Naive thymus-derived CD4-positive, alpha-beta T cell (primary cell): ENCODE results near the gene SLC35F5. TPM values are rescaled to one million over a fixed set of nuclear protein-coding genes. Genes with fewer than 3 reads are reported as not detected.
"Not testable (repeated sequence)": the region's sequence is repeated elsewhere in the genome, so short reads cannot be mapped to it uniquely, and the experiment has no call there.

Source experiments
- ATAC-seq: fragments of 150-1000 bp; cut with Tn5 transposase; 2 replicates; pipeline ENCODE4 v1.10.0; 2021; ENCODE audit warnings: mild to moderate bottlenecking, moderate library complexity
- CTCF ChIA-PET: fragments of 350-600 bp; sonication (Branson Sonifier 250); formaldehyde crosslinking; loops from one replicate; lab custom pipeline; 2021; ENCODE audit warnings: antibody characterized with exemption; lab: Charles Lee
- POLR2A ChIA-PET: fragments of 350-600 bp; sonication (Branson Sonifier 250); formaldehyde crosslinking; loops from one replicate; lab custom pipeline; 2021; ENCODE audit warnings: antibody characterized with exemption, inconsistent platforms; lab: Charles Lee
- DNase-seq, 9 donors: peaks; one replicate each; pipeline versions ENCODE4 v3.0.0 to v3.0.0-alpha.2; 2020 to 2022; ENCODE audit warnings: mixed read lengths in 1 of 9
- H3K27ac ChIP-seq: one replicate; pipeline ENCODE4 v1.7.0; 2013; ENCODE audit warnings: mild to moderate bottlenecking, low read depth, low read length, moderate library complexity
- H3K27me3 ChIP-seq, 2 donors: one replicate each; pipeline ENCODE4 v1.7.0; 2013; ENCODE audit warnings: low read length in 2 of 2, mild to moderate bottlenecking in 2 of 2, moderate library complexity in 2 of 2; ENCODE audit not compliant: control insufficient read depth in 2 of 2, insufficient read depth in 2 of 2
- H3K36me3 ChIP-seq, 3 experiments: 1 replicate in 2 of 3; 2 replicates in 1 of 3; pipeline ENCODE4 v1.7.0; 2013; ENCODE audit warnings: low read length in 3 of 3, mild to moderate bottlenecking in 3 of 3, moderate library complexity in 1 of 3; ENCODE audit not compliant: insufficient read depth in 3 of 3, control insufficient read depth in 2 of 3
- H3K4me1 ChIP-seq, 2 donors: one replicate each; pipeline ENCODE4 v1.7.0; 2013; ENCODE audit warnings: low read length in 2 of 2, mild to moderate bottlenecking in 2 of 2, moderate library complexity in 1 of 2; ENCODE audit not compliant: control insufficient read depth in 2 of 2, insufficient read depth in 2 of 2
- H3K4me3 ChIP-seq: 2 replicates; pipeline ENCODE4 v1.7.0; 2013; ENCODE audit warnings: mild to moderate bottlenecking, low read length
- H3K9me3 ChIP-seq, 3 experiments: 1 replicate in 2 of 3; 2 replicates in 1 of 3; pipeline ENCODE4 v1.7.0; 2013; ENCODE audit warnings: low read length in 3 of 3; ENCODE audit not compliant: control insufficient read depth in 2 of 3
- H3K27ac Mint-ChIP-seq, 9 donors: one replicate each; pipeline ENCODE4 v1.8.0; 2020 to 2022; ENCODE audit warnings: mixed read lengths in 9 of 9, mild to moderate bottlenecking in 8 of 9, moderate library complexity in 5 of 9, inconsistent platforms in 2 of 9
- H3K27me3 Mint-ChIP-seq, 5 donors: one replicate each; pipeline ENCODE4 v1.8.0; 2021 to 2022; ENCODE audit warnings: mixed read lengths in 5 of 5, mild to moderate bottlenecking in 1 of 5
- H3K36me3 Mint-ChIP-seq, 5 donors: one replicate each; pipeline ENCODE4 v1.8.0; 2020 to 2022; ENCODE audit warnings: mixed read lengths in 5 of 5, mild to moderate bottlenecking in 3 of 5, inconsistent platforms in 1 of 5
- H3K4me1 Mint-ChIP-seq, 7 donors: one replicate each; pipeline ENCODE4 v1.8.0; 2020 to 2022; ENCODE audit warnings: mixed read lengths in 7 of 7, mild to moderate bottlenecking in 3 of 7, inconsistent platforms in 1 of 7
- H3K4me3 Mint-ChIP-seq, 10 donors: one replicate each; pipeline ENCODE4 v1.8.0; 2020 to 2022; ENCODE audit warnings: mild to moderate bottlenecking in 10 of 10, mixed read lengths in 10 of 10, moderate library complexity in 6 of 10, inconsistent platforms in 2 of 10
- H3K9me3 Mint-ChIP-seq, 11 donors: one replicate each; pipeline ENCODE4 v1.8.0; 2020 to 2022; ENCODE audit warnings: mixed read lengths in 11 of 11, mild to moderate bottlenecking in 4 of 11, inconsistent platforms in 1 of 11, moderate library complexity in 1 of 11
- intact Hi-C, 2 donors: fragments of 100-400 bp; cut with micrococcal nuclease; formaldehyde crosslinking; loops; one replicate each; pipeline ENCODE4 v1.15.1; 2023
- polyA plus RNA-seq, 2 donors: library from polyadenylated mRNA; unstranded; fragments of 300-500 nt; fragmentation: Illumina TruSeq; gene quantifications; one replicate each; pipeline ENCODE4 v1.2.3, GENCODE V29; 2021
- total RNA-seq, 6 experiments: library from RNA in 5 of 6; stranded (reverse) in 5 of 6; gene quantifications; 1 replicate in 5 of 6; 2 replicates in 1 of 6; pipeline ENCODE4 v1.2.3 and lab custom pipeline; 2021 to 2026

SLC35F5 gene
- total and polyA plus RNA-seq, 7 experiments from 2014 or later = 3.8 to 33.4 (median 25.5) TPM

DNA sequence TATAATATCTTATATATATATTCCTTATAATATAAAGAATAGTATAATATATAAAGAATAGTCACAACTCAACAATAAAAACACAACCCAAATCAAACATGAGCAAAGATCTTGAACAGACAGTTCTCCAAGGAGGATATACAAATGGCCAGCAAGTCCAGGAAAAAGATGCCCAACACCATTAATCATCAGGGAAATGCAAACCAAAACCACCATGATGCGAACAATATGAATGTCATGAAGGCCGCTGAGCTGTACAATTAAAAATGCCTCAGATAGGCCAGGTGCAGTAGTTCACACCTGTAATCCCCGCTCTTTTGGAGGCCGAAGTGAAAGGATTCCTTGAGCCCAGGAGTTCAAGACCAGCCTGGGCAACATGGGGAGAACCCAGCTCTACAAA lies 58.9 kb downstream of the SLC35F5 start:
- POLR2A ChIA-PET = interaction anchor here (0.9 kb wide), 1 partner anchor 21 kb away, joined by 3 read pairs; no protein-coding TSS in a partner anchor
- Mint-ChIP-seq H3K4me1 (peaks cover 32 to 44% (median 41%) of the 10 kb centered on the region in 7 donors), H3K9me3 (no peaks in the 10 kb centered on the region), H3K27me3 (peaks cover 0 to 3% (median 0%) of the 10 kb centered on the region in 5 donors), H3K27ac (no peak overlapping the region), H3K4me3 (no peak overlapping the region), H3K36me3 (peaks cover 0 to 12% (median 0%) of the 10 kb centered on the region in 5 donors)
- no peak for DNase-seq
- peaks cover 17 to 19% of the 10 kb centered on the region in 2 donors for H3K4me1 ChIP-seq
- no peak overlapping the region for H3K4me3 ChIP-seq
- H3K36me3 ChIP-seq = no peaks in the 10 kb centered on the region
- H3K9me3 ChIP-seq = no peaks in the 10 kb centered on the region
- H3K27me3 ChIP-seq = no peaks in the 10 kb centered on the region
- ATAC-seq = no peak
- CTCF ChIA-PET = interaction anchor here (0.7 kb wide), 1 partner anchor 93 kb away, joined by 3 read pairs; no protein-coding TSS in a partner anchor
- intact Hi-C loops = no loop called here
- H3K27ac ChIP-seq = no peak overlapping the region

DNA sequence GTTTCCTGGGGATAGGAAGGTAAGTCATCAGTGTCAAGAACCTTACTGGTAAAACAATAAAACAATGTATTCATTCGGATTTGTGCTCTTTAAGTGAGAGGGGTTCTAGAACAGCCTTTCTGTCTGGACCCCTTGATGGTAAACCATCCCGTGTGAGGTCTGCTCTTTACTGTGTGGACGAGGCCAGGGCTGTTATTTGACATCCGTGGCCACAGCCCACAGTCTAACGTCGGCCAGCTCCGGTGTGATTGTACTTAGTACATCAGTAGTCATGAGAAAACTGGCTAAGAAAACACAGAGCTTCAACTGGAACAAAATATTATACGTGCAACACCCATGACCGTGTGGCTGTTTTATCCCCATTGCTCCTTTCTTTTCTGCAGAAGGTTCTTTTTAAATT lies 62.0 kb downstream of the SLC35F5 start:
- Histone ChIP-seq H3K27ac (no peak overlapping the region), H3K4me1 (peaks cover 13 to 20% of the 10 kb centered on the region in 2 donors), H3K9me3 (no peaks in the 10 kb centered on the region), H3K27me3 (no peaks in the 10 kb centered on the region), H3K36me3 (no peaks in the 10 kb centered on the region), H3K4me3 (no peak overlapping the region)
- Mint-ChIP-seq H3K27me3 (peaks cover 0 to 5% (median 0%) of the 10 kb centered on the region in 5 donors), H3K9me3 (peaks cover 0 to 2% (median 0%) of the 10 kb centered on the region in 11 donors), H3K36me3 (peaks cover 0 to 14% (median 0%) of the 10 kb centered on the region in 5 donors), H3K4me3 (peak overlapping the region in 5 of 10 donors; percentile 58 to 90 (median 81)), H3K27ac (peak overlapping the region in 5 of 9 donors; percentile 2 to 93 (median 65)), H3K4me1 (peaks cover 19 to 42% (median 33%) of the 10 kb centered on the region in 7 donors)
- no peak for ATAC-seq
- intact Hi-C loops = no loop called here
- ChIA-PET CTCF (no interaction called here), POLR2A (no interaction called here)
- DNase-seq = no peak

DNA sequence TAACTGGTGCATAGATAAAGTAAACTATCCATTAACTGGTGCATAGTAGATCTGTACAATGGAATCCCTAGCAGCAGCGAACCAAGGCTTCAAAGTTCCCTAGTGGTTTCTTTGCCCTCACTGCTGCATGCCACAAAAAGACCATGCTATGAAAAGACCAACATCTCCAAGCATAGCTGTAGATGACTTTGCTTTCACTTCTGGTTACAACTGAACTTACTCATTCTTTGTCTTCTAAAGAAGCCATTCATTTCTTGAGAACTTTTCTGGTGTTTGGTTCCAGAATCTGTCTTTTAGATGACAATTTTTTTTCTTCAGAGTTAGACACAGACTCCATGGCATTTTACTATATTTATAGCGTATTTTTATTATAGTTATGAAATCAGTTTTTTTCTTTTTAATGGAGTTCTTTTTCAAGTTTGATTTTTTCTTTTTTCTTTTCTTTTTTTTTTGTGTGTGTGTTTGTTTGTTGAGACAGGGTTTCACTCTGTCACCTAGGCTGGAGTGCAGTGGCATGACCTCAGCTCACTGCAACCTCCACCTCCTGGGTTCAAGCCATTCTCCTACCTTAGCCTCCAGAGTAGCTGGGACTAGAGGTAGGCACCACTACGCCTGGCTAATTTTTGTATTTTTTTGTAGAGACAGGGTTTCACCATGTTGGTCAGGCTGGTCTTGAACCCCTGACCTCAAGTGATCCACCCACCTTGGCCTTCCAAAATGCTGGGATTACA lies 63.6 kb downstream of the SLC35F5 start:
- ChIA-PET CTCF (no interaction called here), POLR2A (interaction anchor here (0.7 kb wide), 1 partner anchor 33 kb away, joined by 3 read pairs; no protein-coding TSS in a partner anchor)
- ATAC-seq = peak; percentile 71
- Mint-ChIP-seq H3K27me3 (peaks cover 0 to 9% (median 0%) of the 10 kb centered on the region in 5 donors), H3K4me3 (peak overlapping the region; percentile 73 to 90 (median 81)), H3K27ac (peak overlapping the region; percentile 40 to 93 (median 87)), H3K36me3 (peaks cover 0 to 10% (median 0%) of the 10 kb centered on the region in 5 donors), H3K9me3 (peaks cover 0 to 2% (median 0%) of the 10 kb centered on the region in 11 donors), H3K4me1 (peaks cover 16 to 35% (median 27%) of the 10 kb centered on the region in 7 donors)
- H3K27ac ChIP-seq = no peak overlapping the region
- peak in 5 of 9 donors; percentile 6 to 44 (median 30) for DNase-seq
- H3K36me3 ChIP-seq = no peaks in the 10 kb centered on the region
- H3K4me1 ChIP-seq = peaks cover 13 to 20% of the 10 kb centered on the region in 2 donors
- intact Hi-C loops = loop anchor here in 1 of 2 donors (2.0 kb wide), 2 partner anchors 64 to 198 kb away; partner anchors contain the start of genes ACTR3 and SLC35F5
- H3K9me3 ChIP-seq = no peaks in the 10 kb centered on the region
- H3K4me3 ChIP-seq = no peak overlapping the region
- H3K27me3 ChIP-seq = no peaks in the 10 kb centered on the region

DNA sequence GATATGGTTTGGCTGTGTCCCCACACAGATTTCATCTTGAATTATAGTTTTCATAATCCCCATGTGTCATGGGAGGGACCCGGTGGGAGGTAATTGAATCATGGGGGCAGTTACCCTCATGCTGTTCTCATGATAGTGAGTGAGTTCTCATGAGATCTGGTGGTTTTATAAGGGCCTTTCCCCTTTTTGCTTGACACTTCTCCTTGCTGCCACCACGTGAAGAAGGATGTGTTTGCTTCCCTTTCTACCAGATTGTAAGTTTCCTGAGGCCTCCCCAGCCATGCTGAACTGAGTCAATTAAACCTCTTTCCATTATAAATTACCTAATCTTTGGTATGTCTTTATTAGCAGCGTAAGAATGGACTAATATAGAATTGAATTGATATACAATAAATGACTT lies 65.6 kb downstream of the SLC35F5 start:
- ATAC-seq, H3K27me3 ChIP-seq, CTCF ChIA-PET, H3K4me3 Mint-ChIP-seq, H3K27ac Mint-ChIP-seq, H3K4me3 ChIP-seq, DNase-seq, H3K9me3 Mint-ChIP-seq, intact Hi-C loops, H3K36me3 ChIP-seq, H3K9me3 ChIP-seq, H3K27ac ChIP-seq, H3K27me3 Mint-ChIP-seq, H3K36me3 Mint-ChIP-seq: not testable (repeated sequence)
- H3K4me1 Mint-ChIP-seq = peaks cover 15 to 35% (median 27%) of the 10 kb centered on the region in 7 donors
- H3K4me1 ChIP-seq = peaks cover 13 to 20% of the 10 kb centered on the region in 2 donors
- POLR2A ChIA-PET = interaction anchor here (0.5 kb wide), 1 partner anchor 54 kb away, joined by 3 read pairs; no protein-coding TSS in a partner anchor

DNA sequence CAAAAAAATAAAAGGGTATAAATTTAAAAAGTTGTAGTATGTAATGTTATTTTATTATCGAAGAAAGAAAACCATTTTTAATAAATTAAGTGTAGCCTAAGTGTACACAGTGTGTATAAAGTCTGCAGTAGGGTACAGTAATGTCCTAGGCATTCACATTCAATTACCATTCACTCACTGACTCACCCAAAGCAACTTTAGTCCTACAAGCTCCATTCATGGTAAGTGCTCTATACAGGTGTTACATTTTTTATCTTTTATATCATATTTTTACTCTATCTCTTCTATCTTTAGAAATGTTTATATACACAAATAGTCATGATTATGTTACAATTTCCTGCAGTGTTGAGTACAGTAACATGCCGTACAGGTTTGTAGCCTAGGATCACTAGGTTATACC lies 69.9 kb downstream of the SLC35F5 start:
- ATAC-seq (no peak), DNase-seq (no peak)
- Histone ChIP-seq H3K4me1 (no peaks in the 10 kb centered on the region), H3K4me3 (no peak overlapping the region), H3K36me3 (no peaks in the 10 kb centered on the region), H3K27me3 (no peaks in the 10 kb centered on the region), H3K9me3 (no peaks in the 10 kb centered on the region), H3K27ac (no peak overlapping the region)
- Mint-ChIP-seq H3K4me1 (peaks cover 0 to 4% (median 0%) of the 10 kb centered on the region in 7 donors), H3K4me3 (no peak overlapping the region), H3K9me3 (peaks cover 0 to 2% (median 0%) of the 10 kb centered on the region in 11 donors), H3K36me3 (peaks cover 0 to 1% (median 0%) of the 10 kb centered on the region in 5 donors), H3K27me3 (peaks cover 0 to 22% (median 0%) of the 10 kb centered on the region in 5 donors), H3K27ac (no peak overlapping the region)
- ChIA-PET CTCF (no interaction called here), POLR2A (interaction anchor here (0.6 kb wide), 1 partner anchor 30 kb away, joined by 3 read pairs; no protein-coding TSS in a partner anchor)
- intact Hi-C loops = no loop called here

DNA sequence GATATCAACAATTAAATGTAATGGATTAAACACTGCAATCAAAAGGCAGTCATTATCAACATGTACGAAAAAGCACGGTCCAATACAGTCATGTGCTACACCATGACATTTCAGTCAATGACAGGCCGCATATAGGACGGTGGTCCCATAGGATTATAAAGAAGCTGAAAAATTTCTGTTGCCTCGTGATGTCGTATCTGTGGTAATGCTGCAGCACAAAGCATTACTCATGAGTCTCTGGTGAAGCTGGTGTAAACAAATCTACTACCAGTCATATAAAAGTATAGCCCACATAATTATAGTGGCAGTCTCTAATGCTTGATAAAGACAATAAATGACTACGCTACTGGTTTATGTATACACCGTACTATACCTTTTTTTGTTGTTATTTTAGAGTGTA lies 71.0 kb downstream of the SLC35F5 start:
- POLR2A ChIA-PET = no interaction called here
- intact Hi-C loops = no loop called here

More for the DNA sequence above, 71.0 kb downstream of the SLC35F5 start:
- no peaks in the 10 kb centered on the region for H3K36me3 ChIP-seq
- Mint-ChIP-seq H3K9me3 (peaks cover 0 to 2% (median 0%) of the 10 kb centered on the region in 11 donors), H3K27me3 (peaks cover 0 to 23% (median 0%) of the 10 kb centered on the region in 5 donors), H3K36me3 (no peaks in the 10 kb centered on the region), H3K27ac (no peak overlapping the region), H3K4me1 (no peaks in the 10 kb centered on the region), H3K4me3 (no peak overlapping the region)
- no peak for ATAC-seq
- no peak for DNase-seq
- CTCF ChIA-PET = no interaction called here
- no peak overlapping the region for H3K4me3 ChIP-seq
- no peaks in the 10 kb centered on the region for H3K27me3 ChIP-seq
- H3K9me3 ChIP-seq = no peaks in the 10 kb centered on the region
- no peaks in the 10 kb centered on the region for H3K4me1 ChIP-seq
- no peak overlapping the region for H3K27ac ChIP-seq
